GM12875 (cell line): ENCODE data around the gene FMN1.

ENCODE experiments used
- H3K4me3 ChIP-seq: one replicate; pipeline ENCODE4 v1.5.1; 2011; ENCODE audit warnings: low read depth, low read length, control low read depth
- TF ChIP-seq, protein P1 (sequence below): IDR thresholded peaks from 2 replicates; pipeline ENCODE4 v1.5.1; 2011; ENCODE audit warnings: low read depth, mild to moderate bottlenecking, control low read depth, inconsistent platforms, low read length, moderate library complexity, borderline replicate concordance; ENCODE audit not compliant: insufficient read depth

FMN1 gene

DNA sequence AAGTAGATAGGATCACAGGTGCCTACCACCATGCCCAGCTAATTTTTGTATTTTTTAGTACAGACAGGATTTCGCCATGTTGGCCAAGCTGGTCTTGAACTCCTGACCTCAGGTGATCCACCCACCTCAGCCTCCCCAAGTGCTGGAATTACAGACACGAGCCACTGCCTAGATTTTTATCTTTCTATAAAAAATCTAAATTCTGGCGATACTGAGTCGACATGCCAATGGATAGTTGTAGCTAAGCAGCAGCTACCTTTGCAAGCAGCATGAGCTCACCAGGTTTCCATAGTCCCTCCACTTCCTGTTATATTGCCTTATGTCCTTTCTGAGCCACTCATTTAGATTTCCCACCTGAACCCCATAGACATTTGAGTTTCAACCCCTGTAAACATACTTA, 13.1 kb upstream of the FMN1 start:
- H3K4me3 ChIP-seq = no peak overlapping the region
- TF ChIP-seq, protein P1, sequence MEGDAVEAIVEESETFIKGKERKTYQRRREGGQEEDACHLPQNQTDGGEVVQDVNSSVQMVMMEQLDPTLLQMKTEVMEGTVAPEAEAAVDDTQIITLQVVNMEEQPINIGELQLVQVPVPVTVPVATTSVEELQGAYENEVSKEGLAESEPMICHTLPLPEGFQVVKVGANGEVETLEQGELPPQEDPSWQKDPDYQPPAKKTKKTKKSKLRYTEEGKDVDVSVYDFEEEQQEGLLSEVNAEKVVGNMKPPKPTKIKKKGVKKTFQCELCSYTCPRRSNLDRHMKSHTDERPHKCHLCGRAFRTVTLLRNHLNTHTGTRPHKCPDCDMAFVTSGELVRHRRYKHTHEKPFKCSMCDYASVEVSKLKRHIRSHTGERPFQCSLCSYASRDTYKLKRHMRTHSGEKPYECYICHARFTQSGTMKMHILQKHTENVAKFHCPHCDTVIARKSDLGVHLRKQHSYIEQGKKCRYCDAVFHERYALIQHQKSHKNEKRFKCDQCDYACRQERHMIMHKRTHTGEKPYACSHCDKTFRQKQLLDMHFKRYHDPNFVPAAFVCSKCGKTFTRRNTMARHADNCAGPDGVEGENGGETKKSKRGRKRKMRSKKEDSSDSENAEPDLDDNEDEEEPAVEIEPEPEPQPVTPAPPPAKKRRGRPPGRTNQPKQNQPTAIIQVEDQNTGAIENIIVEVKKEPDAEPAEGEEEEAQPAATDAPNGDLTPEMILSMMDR = no peak

GRCh38 chr15:33206366-33206765, 11.9 kb upstream of the FMN1 start:
- H3K4me3 ChIP-seq = no peak overlapping the region
- TF ChIP-seq, protein P1 = no peak

DNA sequence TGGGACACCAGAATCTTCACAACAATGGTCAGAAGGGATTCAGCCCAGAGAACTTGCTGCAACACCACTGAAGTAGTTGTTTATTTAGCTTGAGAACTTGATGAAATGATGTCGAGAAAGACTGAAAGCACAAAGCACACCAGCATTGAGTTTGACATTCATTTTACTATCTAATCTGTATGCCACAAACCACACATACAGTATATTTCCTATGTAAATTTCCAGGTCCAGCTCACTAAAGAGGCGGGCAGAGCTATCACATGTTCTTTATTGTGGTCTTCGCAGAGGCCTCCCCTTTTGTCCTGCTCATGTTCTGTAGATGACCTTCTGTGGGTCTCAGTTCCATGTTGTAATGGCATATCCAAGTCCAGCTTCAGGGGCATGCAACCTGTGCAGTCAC, 10.4 kb upstream of the FMN1 start:
- no peak overlapping the region for H3K4me3 ChIP-seq
- TF ChIP-seq, protein P1 = no peak

DNA sequence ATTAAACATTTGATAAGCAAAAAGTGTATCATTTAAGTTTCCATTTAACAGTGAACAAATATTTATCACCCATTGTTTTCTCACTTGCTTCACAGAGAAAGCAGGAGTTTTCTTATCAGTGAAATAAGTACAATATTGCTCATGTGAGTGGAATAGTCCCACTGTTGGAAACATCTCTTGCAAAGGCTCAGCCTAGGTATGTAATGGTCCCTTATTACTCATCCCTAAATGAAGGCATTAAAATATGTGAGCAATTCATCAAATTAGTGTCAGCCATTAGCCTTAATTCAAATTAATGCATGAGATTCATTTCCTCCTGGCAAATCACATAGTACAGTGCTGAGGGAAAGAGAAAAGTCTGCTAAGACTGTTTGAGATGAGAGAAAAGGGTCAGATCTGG, 9.6 kb upstream of the FMN1 start:
- no peak overlapping the region for H3K4me3 ChIP-seq
- TF ChIP-seq, protein P1 = no peak

DNA sequence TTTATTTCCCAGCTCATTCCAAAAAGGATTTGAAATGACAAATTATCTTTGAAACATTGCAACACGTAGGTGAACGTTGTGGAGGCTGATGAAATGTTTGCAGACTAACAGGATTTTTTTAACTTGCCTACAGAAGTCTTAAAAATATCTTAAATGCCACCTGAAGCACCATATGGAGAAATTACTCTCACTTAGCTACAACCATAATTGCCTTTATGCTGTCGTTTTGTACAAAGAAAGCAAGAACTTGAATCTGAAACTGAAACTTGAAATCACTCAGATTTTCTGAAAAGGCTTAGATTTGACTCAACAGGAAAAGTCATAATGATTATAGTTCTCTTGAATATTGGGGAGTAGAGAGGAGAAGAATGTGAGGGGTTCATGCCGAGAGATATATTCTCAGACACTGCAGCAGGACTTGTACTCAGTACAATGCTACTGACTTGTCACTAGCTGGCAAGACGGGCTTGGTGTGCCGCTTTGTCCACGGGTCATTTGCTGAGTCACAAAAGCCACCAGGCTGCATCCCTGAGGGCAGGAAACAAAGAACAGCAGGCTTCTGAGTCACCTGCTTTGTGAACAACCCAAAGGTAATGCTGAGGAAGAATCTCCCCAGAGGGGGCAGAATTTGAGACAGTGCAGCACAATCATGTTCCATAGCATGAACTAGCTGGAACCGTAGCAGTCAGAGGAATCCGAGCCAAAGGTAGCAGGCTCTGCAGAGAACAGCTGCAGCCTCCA, 7.1 kb upstream of the FMN1 start:
- TF ChIP-seq, protein P1 = 0 out of 2 replicates have a peak, but pooled peaks have one; percentile 3
- H3K4me3 ChIP-seq = no peak overlapping the region

GRCh38 chr15:33200903-33201302, 6.4 kb upstream of the FMN1 start:
- H3K4me3 ChIP-seq = no peak overlapping the region
- TF ChIP-seq, protein P1 = no peak

DNA sequence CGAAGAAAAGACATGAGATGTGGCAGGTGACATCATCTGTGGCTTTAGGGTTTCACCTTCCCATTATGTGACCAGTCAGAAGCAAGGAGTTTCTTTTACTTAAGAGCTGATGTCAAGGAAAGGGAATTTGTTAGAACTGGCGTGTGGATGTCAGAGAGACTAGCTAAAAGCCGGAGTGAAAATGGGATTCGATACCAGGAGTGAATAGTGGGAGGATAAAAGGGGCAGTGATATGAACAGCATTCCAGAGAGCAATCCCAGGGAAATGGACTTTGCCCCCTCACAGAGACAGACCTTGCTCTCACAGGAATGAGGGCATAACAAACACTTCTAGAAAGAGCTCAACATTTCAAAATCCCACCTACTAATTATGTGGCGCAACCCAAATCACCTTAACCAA, 5.9 kb upstream of the FMN1 start:
- no peak overlapping the region for H3K4me3 ChIP-seq
- TF ChIP-seq, protein P1 = no peak
